Testis (tissue), 3 donors: ENCODE measurements around the gene MAP1LC3C. TPM values are rescaled to one million over a fixed set of nuclear protein-coding genes. Genes with fewer than 3 reads are reported as not detected.

ENCODE experiments used
- DNase-seq: peaks from one replicate; pipeline ENCODE4 v3.0.0-alpha.2; 2019
- H3K27ac ChIP-seq, 2 donors: fragments of 200-600 bp; sonication (generic); one replicate each; pipeline ENCODE4 v1.5.1; 2019
- H3K27me3 ChIP-seq: fragments of 200-600 bp; sonication (generic); one replicate; pipeline ENCODE4 v1.5.1; 2019
- H3K36me3 ChIP-seq: fragments of 200-600 bp; sonication (generic); one replicate; pipeline ENCODE4 v1.5.1; 2017; ENCODE audit warnings: low read depth; ENCODE audit errors: missing control alignments
- H3K4me1 ChIP-seq: fragments of 200-600 bp; sonication (generic); one replicate; pipeline ENCODE4 v1.5.1; 2019
- H3K4me3 ChIP-seq, 2 donors: fragments of 200-600 bp; sonication (generic); one replicate each; pipeline ENCODE4 v1.5.1; 2017 to 2019
- H3K9me3 ChIP-seq: fragments of 200-600 bp; sonication (generic); one replicate; pipeline ENCODE4 v1.5.1; 2017
- CTCF ChIP-seq, 3 experiments: fragments of 450-650 bp in 2 of 3; fragments of 200-600 bp in 1 of 3; sonication (generic) in 1 of 3; IDR thresholded peaks; one replicate each; pipeline ENCODE4 v1.5.1; 2016 to 2019; ENCODE audit warnings: antibody characterized with exemption in 3 of 3, mild to moderate bottlenecking in 2 of 3, moderate library complexity in 1 of 3
- POLR2A ChIP-seq: fragments of 450-650 bp; IDR thresholded peaks from one replicate; pipeline ENCODE4 v1.6.1; 2017; ENCODE audit warnings: antibody characterized with exemption, mild to moderate bottlenecking, moderate library complexity
- WGBS, 2 donors: methylation state at CpG; one replicate each; pipeline ENCODE4 v1.1.5; 2018; 5-methylcytosine and 5-hydroxymethylcytosine counted together
- intact Hi-C: fragments of 100-400 bp; cut with DNase I; formaldehyde crosslinking; loops from one replicate; pipeline ENCODE4 v1.15.1; 2023; ENCODE audit warnings: low total_unique reads
- polyA plus RNA-seq: library from polyadenylated mRNA; stranded (reverse); fragments of 350-450 nt; fragmentation: Illumina TruSeq; extraction: RNeasy Lipid Tissue Mini Kit (QIAGEN cat#74804); gene quantifications from one replicate; pipeline ENCODE4 v1.2.3, GENCODE V29; 2014; ENCODE audit warnings: low read depth, low replicate concordance; ENCODE audit not compliant: insufficient read depth
- total RNA-seq, 2 donors: library from RNA; depleted of rRNA; stranded (reverse); fragments of >200 nt; gene quantifications; one replicate each; pipeline ENCODE4 v1.2.3, GENCODE V29; 2016

MAP1LC3C gene
- total and polyA plus RNA-seq, 3 donors from 2014 or later, result 0.50 to 0.65 (median 0.63) TPM

- no peak within 1 kb of the TSS for H3K27ac ChIP-seq
- TF ChIP-seq CTCF (IDR thresholded peaks at IDR 0.05) (no peak), POLR2A (no peak)
- 72 to 75% methylated on average over 27 to 33 of the region's 33 CpGs for WGBS, 2 donors
- H3K9me3 ChIP-seq, result no peaks in the 10 kb centered on the region
- intact Hi-C loops, result no loop called here
- H3K4me1 ChIP-seq, result no peaks in the 10 kb centered on the region
- H3K36me3 ChIP-seq, result no peaks in the 10 kb centered on the region
- peak within 1 kb of the TSS in 1 of 2 donors; percentile 20 for H3K4me3 ChIP-seq
- H3K27me3 ChIP-seq, result no peaks in the 10 kb centered on the region
- DNase-seq, result no peak
Observed at GRCh38 chr1:241957692-241958494, 41.0 kb downstream of the MAP1LC3C start, which contains the start of gene BECN2. Gene BECN2 (plus strand): TSS chr1:241957767. CDS start chr1:241957767, 0 bp downstream.

- WGBS, 2 donors, result 73 to 78% methylated on average over 5 of the region's 5 CpGs
- Histone ChIP-seq H3K36me3 (no peaks in the 10 kb centered on the region), H3K9me3 (no peaks in the 10 kb centered on the region), H3K4me1 (no peaks in the 10 kb centered on the region), H3K27me3 (no peaks in the 10 kb centered on the region), H3K27ac (no peak overlapping the region), H3K4me3 (no peak overlapping the region)
- TF ChIP-seq CTCF (IDR thresholded peaks at IDR 0.05) (no peak), POLR2A (no peak)
- intact Hi-C loops, result no loop called here
- DNase-seq, result no peak
Observed at GRCh38 chr1:241950390-241950789, 48.5 kb downstream of the MAP1LC3C start.

- Histone ChIP-seq H3K4me1 (no peaks in the 10 kb centered on the region), H3K4me3 (no peak overlapping the region), H3K9me3 (no peaks in the 10 kb centered on the region), H3K27me3 (no peaks in the 10 kb centered on the region), H3K36me3 (no peaks in the 10 kb centered on the region), H3K27ac (no peak overlapping the region)
- 52 to 67% methylated on average over 6 of the region's 6 CpGs for WGBS, 2 donors
- no peak for DNase-seq
- TF ChIP-seq POLR2A, result no peak
- intact Hi-C loops, result no loop called here
Observed at GRCh38 chr1:241947354-241947753, 51.5 kb downstream of the MAP1LC3C start.

Other genes with a start within 250 kb of the MAP1LC3C start
- 1 to 10 TPM; 8.2 to 8.4 TPM for gene EXO1, start 150.9 kb downstream of the MAP1LC3C start, total RNA-seq
- gene EXO1, start 150.9 kb downstream of the MAP1LC3C start, polyA plus RNA-seq, result 8.3 TPM
- gene BECN2, start 41.3 kb downstream of the MAP1LC3C start, total RNA-seq, result not detected
- gene BECN2, start 41.3 kb downstream of the MAP1LC3C start, polyA plus RNA-seq, result not detected